HEK293 (cell line): ENCODE results near the gene DDRGK1.

ENCODE experiments used
- CTCF ChIA-PET: fragments of 350-600 bp; formaldehyde crosslinking; extraction: SDS; loops from one replicate; lab custom pipeline; 2021; ENCODE audit warnings: antibody characterized with exemption; lab: Yijun Ruan, JAX
- POLR2A ChIA-PET: fragments of 300-600 bp; formaldehyde crosslinking; extraction: SDS; loops from one replicate; lab custom pipeline; 2020; ENCODE audit warnings: antibody characterized with exemption, inconsistent platforms; lab: Yijun Ruan, JAX
- H3K27ac ChIP-seq: fragments of 200-500 bp; sonication (Bioruptor generic); 2 replicates; pipeline ENCODE4 v1.5.1; 2014; ENCODE audit warnings: low read depth, low read length, control low read depth, inconsistent platforms; ENCODE audit errors: extremely low read depth
- H3K36me3 ChIP-seq, 2 experiments: fragments of 200-500 bp in 1 of 2; sonication (Bioruptor generic) in 1 of 2; 1 replicate in 1 of 2; 2 replicates in 1 of 2; pipeline ENCODE4 v1.5.1; 2014 to 2017; ENCODE audit warnings: inconsistent platforms in 2 of 2, low read length in 2 of 2; ENCODE audit not compliant: control insufficient read depth in 2 of 2, insufficient read depth in 1 of 2
- H3K4me1 ChIP-seq: fragments of 200-500 bp; sonication (Bioruptor generic); 2 replicates; pipeline ENCODE4 v1.5.1; 2014; ENCODE audit warnings: mild to moderate bottlenecking, low read length, inconsistent platforms; ENCODE audit not compliant: control insufficient read depth, insufficient read depth
- H3K4me3 ChIP-seq: 2 replicates; pipeline ENCODE4 v1.5.1; 2011; ENCODE audit warnings: low read depth, mild to moderate bottlenecking, control low read depth, low read length, moderate library complexity
- H3K9me3 ChIP-seq: fragments of 200-500 bp; sonication (Bioruptor generic); 2 replicates; pipeline ENCODE4 v1.5.1; 2014; ENCODE audit warnings: low read depth, low read length, inconsistent platforms; ENCODE audit not compliant: control insufficient read depth, insufficient read depth
- GLIS2 ChIP-seq: fragments of 450-650 bp; formaldehyde crosslinking; IDR thresholded peaks from 2 replicates; pipeline ENCODE4 v1.5.1; 2016; ENCODE audit warnings: missing biosample characterization, missing genetic modification characterization
- KLF10 ChIP-seq: fragments of 450-650 bp; IDR thresholded peaks from 2 replicates; pipeline ENCODE4 v1.5.1; 2018; ENCODE audit warnings: missing biosample characterization, mild to moderate bottlenecking, missing genetic modification characterization
- SP2 ChIP-seq: fragments of 450-650 bp; formaldehyde crosslinking; IDR thresholded peaks from 2 replicates; pipeline ENCODE4 v1.5.1; 2016; ENCODE audit warnings: missing biosample characterization, missing genetic modification characterization
- SP3 ChIP-seq: fragments of 450-650 bp; formaldehyde crosslinking; IDR thresholded peaks from 2 replicates; pipeline ENCODE4 v1.5.1; 2016; ENCODE audit warnings: missing biosample characterization, missing genetic modification characterization
- YY2 ChIP-seq: fragments of 450-650 bp; formaldehyde crosslinking; IDR thresholded peaks from 2 replicates; pipeline ENCODE4 v1.5.1; 2016; ENCODE audit warnings: missing biosample characterization, missing genetic modification characterization
- ZBTB20 ChIP-seq: fragments of 450-650 bp; formaldehyde crosslinking; IDR thresholded peaks from 2 replicates; pipeline ENCODE4 v1.5.1; 2016; ENCODE audit warnings: missing biosample characterization, missing genetic modification characterization
- ZFHX2 ChIP-seq: fragments of 450-650 bp; formaldehyde crosslinking; conservative IDR thresholded peaks from 2 replicates; pipeline ENCODE4 v1.5.1; 2016; ENCODE audit warnings: missing biosample characterization, missing genetic modification characterization
- ZNF2 ChIP-seq: fragments of 450-650 bp; formaldehyde crosslinking; IDR thresholded peaks from 2 replicates; pipeline ENCODE4 v1.5.1; 2016; ENCODE audit warnings: missing biosample characterization, missing genetic modification characterization
- ZNF24 ChIP-seq: fragments of 450-650 bp; formaldehyde crosslinking; IDR thresholded peaks from 2 replicates; pipeline ENCODE4 v1.5.1; 2016; ENCODE audit warnings: missing biosample characterization, missing genetic modification characterization
- ZNF311 ChIP-seq: fragments of 450-650 bp; formaldehyde crosslinking; IDR thresholded peaks from 2 replicates; pipeline ENCODE4 v1.5.1; 2017; ENCODE audit warnings: missing biosample characterization, missing genetic modification characterization, borderline replicate concordance
- ZNF473 ChIP-seq: fragments of 450-650 bp; formaldehyde crosslinking; IDR thresholded peaks from 2 replicates; pipeline ENCODE4 v1.5.1; 2017; ENCODE audit warnings: missing biosample characterization, missing genetic modification characterization
- ZNF623 ChIP-seq: fragments of 450-650 bp; formaldehyde crosslinking; IDR thresholded peaks from 2 replicates; pipeline ENCODE4 v1.5.1; 2016; ENCODE audit warnings: missing biosample characterization, missing genetic modification characterization
- ZNF654 ChIP-seq: fragments of 450-650 bp; formaldehyde crosslinking; IDR thresholded peaks from 2 replicates; pipeline ENCODE4 v1.5.1; 2016; ENCODE audit warnings: low read depth, missing biosample characterization, missing genetic modification characterization
- ZXDB ChIP-seq: fragments of 450-650 bp; formaldehyde crosslinking; IDR thresholded peaks from 2 replicates; pipeline ENCODE4 v1.5.1; 2016; ENCODE audit warnings: missing biosample characterization, missing genetic modification characterization
- TF ChIP-seq, protein P1 (sequence below): fragments of 450-650 bp; formaldehyde crosslinking; IDR thresholded peaks from 2 replicates; pipeline ENCODE4 v1.5.1; 2016; ENCODE audit warnings: missing biosample characterization, missing genetic modification characterization
- TF ChIP-seq, protein P2 (sequence below): fragments of 450-650 bp; formaldehyde crosslinking; IDR thresholded peaks from 2 replicates; pipeline ENCODE4 v1.5.1; 2016; ENCODE audit warnings: missing biosample characterization, missing genetic modification characterization
- TF ChIP-seq, protein P3 (sequence below): fragments of 450-650 bp; formaldehyde crosslinking; IDR thresholded peaks from 2 replicates; pipeline ENCODE4 v1.5.1; 2016; ENCODE audit warnings: missing biosample characterization, missing genetic modification characterization, borderline replicate concordance
- TF ChIP-seq, protein P4 (sequence below): fragments of 450-650 bp; formaldehyde crosslinking; IDR thresholded peaks from 2 replicates; pipeline ENCODE4 v1.5.1; 2016; ENCODE audit warnings: missing biosample characterization, missing genetic modification characterization

The DDRGK1 gene

DNA sequence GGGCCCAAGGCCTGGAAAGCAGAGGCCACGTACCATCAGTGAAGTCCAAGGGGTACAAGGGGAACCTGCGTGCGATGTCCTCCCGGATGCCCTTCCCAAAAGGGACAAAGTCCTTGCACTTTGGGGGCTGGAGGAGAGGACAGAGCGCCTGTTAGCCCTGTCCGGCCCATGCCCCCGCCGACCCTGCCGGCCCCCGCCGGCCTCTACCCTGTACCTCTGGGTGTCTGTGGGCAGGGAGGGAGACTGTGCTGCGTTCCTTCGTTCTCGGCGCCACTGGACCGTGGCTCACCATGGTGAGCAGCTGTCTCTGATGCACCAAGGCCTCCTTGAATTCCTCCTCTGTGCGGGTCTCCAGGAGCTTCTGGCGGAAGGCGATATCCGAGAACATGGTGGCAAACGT is 26.6 kb upstream of the DDRGK1 start:
- Histone ChIP-seq H3K4me1 (no peaks in the 10 kb centered on the region), H3K27ac (no peak overlapping the region)
- ChIA-PET CTCF (no interaction called here), POLR2A (no interaction called here)
- no peak for TF ChIP-seq ZNF311 (tag by site-specific recombination)
- TF ChIP-seq, protein P1, sequence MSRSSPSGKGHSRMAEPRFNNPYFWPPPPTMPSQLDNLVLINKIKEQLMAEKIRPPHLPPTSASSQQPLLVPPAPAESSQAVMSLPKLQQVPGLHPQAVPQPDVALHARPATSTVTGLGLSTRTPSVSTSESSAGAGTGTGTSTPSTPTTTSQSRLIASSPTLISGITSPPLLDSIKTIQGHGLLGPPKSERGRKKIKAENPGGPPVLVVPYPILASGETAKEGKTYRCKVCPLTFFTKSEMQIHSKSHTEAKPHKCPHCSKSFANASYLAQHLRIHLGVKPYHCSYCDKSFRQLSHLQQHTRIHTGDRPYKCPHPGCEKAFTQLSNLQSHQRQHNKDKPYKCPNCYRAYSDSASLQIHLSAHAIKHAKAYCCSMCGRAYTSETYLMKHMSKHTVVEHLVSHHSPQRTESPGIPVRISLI = no peak
- TF ChIP-seq, protein P2, sequence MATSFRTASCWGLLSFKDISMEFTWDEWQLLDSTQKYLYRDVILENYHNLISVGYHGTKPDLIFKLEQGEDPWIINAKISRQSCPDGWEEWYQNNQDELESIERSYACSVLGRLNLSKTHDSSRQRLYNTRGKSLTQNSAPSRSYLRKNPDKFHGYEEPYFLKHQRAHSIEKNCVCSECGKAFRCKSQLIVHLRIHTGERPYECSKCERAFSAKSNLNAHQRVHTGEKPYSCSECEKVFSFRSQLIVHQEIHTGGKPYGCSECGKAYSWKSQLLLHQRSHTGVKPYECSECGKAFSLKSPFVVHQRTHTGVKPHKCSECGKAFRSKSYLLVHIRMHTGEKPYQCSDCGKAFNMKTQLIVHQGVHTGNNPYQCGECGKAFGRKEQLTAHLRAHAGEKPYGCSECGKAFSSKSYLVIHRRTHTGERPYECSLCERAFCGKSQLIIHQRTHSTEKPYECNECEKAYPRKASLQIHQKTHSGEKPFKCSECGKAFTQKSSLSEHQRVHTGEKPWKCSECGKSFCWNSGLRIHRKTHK = no peak
- no peak for TF ChIP-seq ZFHX2 (tag by site-specific recombination)
- TF ChIP-seq, protein P3, sequence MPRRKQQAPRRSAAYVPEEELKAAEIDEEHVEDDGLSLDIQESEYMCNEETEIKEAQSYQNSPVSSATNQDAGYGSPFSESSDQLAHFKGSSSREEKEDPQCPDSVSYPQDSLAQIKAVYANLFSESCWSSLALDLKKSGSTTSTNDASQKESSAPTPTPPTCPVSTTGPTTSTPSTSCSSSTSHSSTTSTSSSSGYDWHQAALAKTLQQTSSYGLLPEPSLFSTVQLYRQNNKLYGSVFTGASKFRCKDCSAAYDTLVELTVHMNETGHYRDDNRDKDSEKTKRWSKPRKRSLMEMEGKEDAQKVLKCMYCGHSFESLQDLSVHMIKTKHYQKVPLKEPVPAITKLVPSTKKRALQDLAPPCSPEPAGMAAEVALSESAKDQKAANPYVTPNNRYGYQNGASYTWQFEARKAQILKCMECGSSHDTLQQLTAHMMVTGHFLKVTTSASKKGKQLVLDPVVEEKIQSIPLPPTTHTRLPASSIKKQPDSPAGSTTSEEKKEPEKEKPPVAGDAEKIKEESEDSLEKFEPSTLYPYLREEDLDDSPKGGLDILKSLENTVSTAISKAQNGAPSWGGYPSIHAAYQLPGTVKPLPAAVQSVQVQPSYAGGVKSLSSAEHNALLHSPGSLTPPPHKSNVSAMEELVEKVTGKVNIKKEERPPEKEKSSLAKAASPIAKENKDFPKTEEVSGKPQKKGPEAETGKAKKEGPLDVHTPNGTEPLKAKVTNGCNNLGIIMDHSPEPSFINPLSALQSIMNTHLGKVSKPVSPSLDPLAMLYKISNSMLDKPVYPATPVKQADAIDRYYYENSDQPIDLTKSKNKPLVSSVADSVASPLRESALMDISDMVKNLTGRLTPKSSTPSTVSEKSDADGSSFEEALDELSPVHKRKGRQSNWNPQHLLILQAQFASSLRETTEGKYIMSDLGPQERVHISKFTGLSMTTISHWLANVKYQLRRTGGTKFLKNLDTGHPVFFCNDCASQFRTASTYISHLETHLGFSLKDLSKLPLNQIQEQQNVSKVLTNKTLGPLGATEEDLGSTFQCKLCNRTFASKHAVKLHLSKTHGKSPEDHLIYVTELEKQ (tag by site-specific recombination) = no peak
- TF ChIP-seq GLIS2 (tag by site-specific recombination) = no peak
- TF ChIP-seq SP2 (tag by site-specific recombination) = no peak
- no peak for TF ChIP-seq ZNF2 (tag by site-specific recombination)
- TF ChIP-seq, all 188 proteins: peak for 0
- H3K36me3 ChIP-seq = peaks cover 0 to 14% of the 10 kb centered on the region in 2 experiments; a peak in 1 of 3 replicates
- no peaks in the 10 kb centered on the region for H3K9me3 ChIP-seq
- H3K4me3 ChIP-seq = no peak overlapping the region

DNA sequence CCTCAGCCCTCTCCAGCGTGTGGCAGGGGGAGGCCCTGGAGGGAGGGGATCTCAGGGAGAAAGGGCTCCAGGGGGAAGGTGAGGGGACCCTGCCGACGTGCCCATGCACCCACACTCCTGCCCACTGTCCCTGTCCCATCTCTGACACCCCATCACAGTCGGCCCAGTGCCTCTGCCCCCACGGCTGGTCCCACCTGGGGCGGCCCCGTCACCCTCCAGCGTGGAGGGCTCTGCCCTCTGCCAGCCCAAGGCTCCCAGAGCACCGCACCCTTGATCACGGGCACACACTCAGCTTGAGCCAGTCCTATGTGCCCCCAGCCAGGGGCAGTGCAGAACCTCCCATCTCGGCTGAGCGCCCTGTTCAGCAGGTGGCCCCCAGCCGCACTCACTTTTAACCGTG is 25.3 kb upstream of the DDRGK1 start:
- H3K27ac ChIP-seq = no peak overlapping the region
- peaks cover 0 to 14% of the 10 kb centered on the region in 2 experiments; a peak in 1 of 3 replicates for H3K36me3 ChIP-seq
- no peak overlapping the region for H3K4me3 ChIP-seq
- TF ChIP-seq ZNF473 (tag by site-specific recombination) = no peak
- TF ChIP-seq KLF10 (tag by site-specific recombination) = no peak
- TF ChIP-seq, all 188 proteins: peak for 0
- Histone ChIP-seq H3K9me3 (no peaks in the 10 kb centered on the region), H3K4me1 (no peaks in the 10 kb centered on the region)
- ChIA-PET POLR2A (no interaction called here), CTCF (interaction anchor here (0.6 kb wide), 1 partner anchor 17 kb away, joined by 5 read pairs; no protein-coding TSS in a partner anchor)

DNA sequence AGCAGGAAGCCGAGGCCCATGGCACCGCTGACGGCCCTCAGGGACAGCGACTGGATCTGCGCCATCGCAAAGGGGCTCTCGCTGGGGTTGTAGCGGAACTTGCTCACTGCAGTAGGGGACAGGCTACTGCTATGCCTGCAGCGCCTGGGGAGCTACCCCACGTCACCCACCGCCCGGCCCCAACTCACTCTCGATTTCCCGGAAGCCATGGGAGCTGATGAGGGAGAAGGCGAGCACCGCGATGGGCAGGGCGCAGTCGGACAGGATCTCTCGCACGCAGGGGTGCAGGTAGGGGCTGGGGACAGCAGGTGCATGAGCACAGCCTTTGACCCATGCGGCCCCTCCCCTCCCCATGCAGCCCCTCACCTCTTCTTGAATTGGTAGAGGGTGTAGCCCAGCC is 24.7 kb upstream of the DDRGK1 start:
- no peaks in the 10 kb centered on the region for H3K9me3 ChIP-seq
- H3K4me1 ChIP-seq = no peaks in the 10 kb centered on the region
- H3K36me3 ChIP-seq = peaks cover 0 to 14% of the 10 kb centered on the region in 2 experiments; a peak in 1 of 3 replicates
- CTCF ChIA-PET = interaction anchor here (0.6 kb wide), 1 partner anchor 17 kb away, joined by 5 read pairs; no protein-coding TSS in a partner anchor
- TF ChIP-seq ZNF623 (no peak), SP3 (tag by site-specific recombination) (no peak), ZXDB (tag by site-specific recombination) (no peak)
- no peak overlapping the region for H3K27ac ChIP-seq
- POLR2A ChIA-PET = no interaction called here
- H3K4me3 ChIP-seq = no peak overlapping the region

DNA sequence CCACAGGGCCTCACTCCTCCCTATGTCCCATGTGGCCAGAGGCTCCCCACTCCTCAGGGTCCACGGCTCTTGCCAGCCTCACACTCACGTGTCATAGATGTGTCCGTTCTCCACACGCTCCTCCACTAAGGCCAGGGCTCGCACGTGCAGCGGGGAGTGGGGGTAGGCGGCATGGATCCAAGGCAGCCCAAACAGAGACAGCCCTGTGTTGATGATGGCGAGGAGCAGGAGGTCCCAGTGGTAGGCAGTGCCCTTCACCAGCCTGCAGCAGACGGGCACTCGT is 24.2 kb upstream of the DDRGK1 start:
- Histone ChIP-seq H3K27ac (no peak overlapping the region), H3K4me3 (no peak overlapping the region), H3K36me3 (peaks cover 0 to 17% of the 10 kb centered on the region in 2 experiments; a peak in 1 of 3 replicates), H3K4me1 (no peaks in the 10 kb centered on the region), H3K9me3 (no peaks in the 10 kb centered on the region)
- no peak for TF ChIP-seq ZNF24
- TF ChIP-seq YY2 (tag by site-specific recombination) = no peak
- TF ChIP-seq, protein P4, sequence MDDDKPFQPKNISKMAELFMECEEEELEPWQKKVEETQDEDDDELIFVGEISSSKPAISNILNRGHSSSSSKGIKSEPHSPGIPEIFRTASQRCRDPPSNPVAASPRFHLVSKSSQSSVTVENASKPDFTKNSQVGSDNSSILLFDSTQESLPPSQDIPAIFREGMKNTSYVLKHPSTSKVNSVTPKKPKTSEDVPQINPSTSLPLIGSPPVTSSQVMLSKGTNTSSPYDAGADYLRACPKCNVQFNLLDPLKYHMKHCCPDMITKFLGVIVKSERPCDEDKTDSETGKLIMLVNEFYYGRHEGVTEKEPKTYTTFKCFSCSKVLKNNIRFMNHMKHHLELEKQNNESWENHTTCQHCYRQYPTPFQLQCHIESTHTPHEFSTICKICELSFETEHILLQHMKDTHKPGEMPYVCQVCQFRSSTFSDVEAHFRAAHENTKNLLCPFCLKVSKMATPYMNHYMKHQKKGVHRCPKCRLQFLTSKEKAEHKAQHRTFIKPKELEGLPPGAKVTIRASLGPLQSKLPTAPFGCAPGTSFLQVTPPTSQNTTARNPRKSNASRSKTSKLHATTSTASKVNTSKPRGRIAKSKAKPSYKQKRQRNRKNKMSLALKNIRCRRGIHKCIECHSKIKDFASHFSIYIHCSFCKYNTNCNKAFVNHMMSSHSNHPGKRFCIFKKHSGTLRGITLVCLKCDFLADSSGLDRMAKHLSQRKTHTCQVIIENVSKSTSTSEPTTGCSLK (tag by site-specific recombination) = no peak
- no peak for TF ChIP-seq ZNF654 (tag by site-specific recombination)
- TF ChIP-seq ZBTB20 (tag by site-specific recombination) = no peak
- POLR2A ChIA-PET = no interaction called here
- CTCF ChIA-PET = interaction anchor here (1.9 kb wide), 1 partner anchor 10 kb away, joined by 6 read pairs; no protein-coding TSS in a partner anchor
